Muscle of arm (tissue), 12 donors: Measurements from ENCODE around the gene LTBP2. TPM values are rescaled to one million over a fixed set of nuclear protein-coding genes. Genes with fewer than 3 reads are reported as not detected.
A peak's percentile ranks its signal among the peaks of the same experiment; 100 is the strongest.

Experiments
- DNase-seq: peaks from one replicate; pipeline ENCODE4 v3.0.0-alpha.2; 2013
- polyA plus RNA-seq, 12 donors: library from polyadenylated mRNA; unstranded; fragments of 120-200 nt; gene quantifications; one replicate each; pipeline ENCODE4 v1.2.1, GENCODE V29; 2013; ENCODE audit not compliant: insufficient read length in 12 of 12

Gene LTBP2
- polyA plus RNA-seq, 12 donors, result 6.2 to 15.2 (median 8.1) TPM; not detected in 1

GRCh38 chr14:74574090-74574433 lies 38.0 kb downstream of the LTBP2 start:
- DNase-seq, result no peak

GRCh38 chr14:74573421-74574089 lies 38.5 kb downstream of the LTBP2 start:
- no peak for DNase-seq

GRCh38 chr14:74572726-74573301 lies 39.2 kb downstream of the LTBP2 start:
- DNase-seq, result no peak

- DNase-seq, result no peak
Observed at GRCh38 chr14:74571901-74572725, 39.9 kb downstream of the LTBP2 start.

GRCh38 chr14:74571441-74571841 lies 40.6 kb downstream of the LTBP2 start:
- DNase-seq, result no peak

GRCh38 chr14:74570696-74571095 lies 41.3 kb downstream of the LTBP2 start:
- DNase-seq, result no peak

- no peak for DNase-seq
Observed at GRCh38 chr14:74569806-74570591, 42.0 kb downstream of the LTBP2 start.

- no peak for DNase-seq
Observed at GRCh38 chr14:74569387-74569786, 42.6 kb downstream of the LTBP2 start.

- DNase-seq, result peak; percentile 64
Observed at GRCh38 chr14:74568911-74569310, 43.1 kb downstream of the LTBP2 start.

GRCh38 chr14:74568380-74568649 lies 43.7 kb downstream of the LTBP2 start:
- DNase-seq, result no peak

- DNase-seq, result no peak
Observed at GRCh38 chr14:74567646-74568379, 44.2 kb downstream of the LTBP2 start.

GRCh38 chr14:74567219-74567618 lies 44.8 kb downstream of the LTBP2 start:
- DNase-seq, result no peak

- peak; percentile 31 for DNase-seq
Observed at GRCh38 chr14:74566174-74567141, 45.6 kb downstream of the LTBP2 start.

GRCh38 chr14:74563586-74564159 lies 48.4 kb downstream of the LTBP2 start:
- DNase-seq, result no peak

- DNase-seq, result no peak
Observed at GRCh38 chr14:74563233-74563585, 48.8 kb downstream of the LTBP2 start.

GRCh38 chr14:74562515-74563232 lies 49.4 kb downstream of the LTBP2 start:
- no peak for DNase-seq

- DNase-seq, result no peak
Observed at GRCh38 chr14:74558655-74559054, 53.4 kb downstream of the LTBP2 start.

GRCh38 chr14:74557691-74558090 lies 54.3 kb downstream of the LTBP2 start:
- DNase-seq, result no peak

- DNase-seq, result no peak
Observed at GRCh38 chr14:74555476-74556050, 56.5 kb downstream of the LTBP2 start.
